Sigmoid colon (tissue), 4 donors: ENCODE results near the gene ROBO1.

Experiments used
- CTCF ChIP-seq, 4 experiments: fragments of 450-650 bp in 3 of 4; fragments of 200-600 bp in 1 of 4; IDR thresholded peaks; one replicate each; pipeline ENCODE4 v1.5.1; 2016 to 2019; ENCODE audit warnings: antibody characterized with exemption in 4 of 4, mild to moderate bottlenecking in 3 of 4, moderate library complexity in 2 of 4
- EP300 ChIP-seq, 4 donors: sonication (generic); formaldehyde crosslinking; IDR thresholded peaks; one replicate each; pipeline ENCODE4 v1.6.1; 2017; ENCODE audit warnings: antibody characterized with exemption in 4 of 4
- POLR2A ChIP-seq, 2 donors: fragments of 450-650 bp; IDR thresholded peaks; one replicate each; pipeline ENCODE4 v1.6.1; 2016; ENCODE audit warnings: antibody characterized with exemption in 2 of 2, mild to moderate bottlenecking in 2 of 2, moderate library complexity in 2 of 2
- POLR2AphosphoS5 ChIP-seq, 4 donors: sonication (generic); formaldehyde crosslinking; IDR thresholded peaks; one replicate each; pipeline ENCODE4 v1.6.1; 2017; ENCODE audit warnings: antibody characterized with exemption in 4 of 4

- TF ChIP-seq POLR2AphosphoS5 (IDR thresholded peaks at IDR 0.05) = no peak
- no peak for TF ChIP-seq CTCF (IDR thresholded peaks at IDR 0.05)
- no peak for TF ChIP-seq EP300 (IDR thresholded peaks at IDR 0.05)
- no peak for TF ChIP-seq POLR2A (IDR thresholded peaks at IDR 0.05)
Observed at GRCh38 chr3:78825858-78826215, 942.0 kb downstream of the ROBO1 start.
